ENCODE data around the gene POLR3H. TPM values are rescaled to one million over a fixed set of nuclear protein-coding genes. Genes with fewer than 3 reads are reported as not detected.

Gene POLR3H
- total RNA-seq, 1 experiment from 2014 or later: 14.7 TPM

GRCh38 chr22:41534219-41534618 lies 10.1 kb downstream of the POLR3H start:
- H3K36me3 ChIP-seq: peaks cover 21% of the 10 kb centered on the region; the same call in 1 of the 2 replicates
- no peak overlapping the region for H3K4me3 ChIP-seq
- H3K9me3 ChIP-seq (replicated peaks): no peaks in the 10 kb centered on the region
- no peak overlapping the region for H3K27ac ChIP-seq
- H3K4me1 ChIP-seq: no peaks in the 10 kb centered on the region
- no peak for DNase-seq
- no peaks in the 10 kb centered on the region for H3K27me3 ChIP-seq

GRCh38 chr22:41532908-41533825 lies 11.1 kb downstream of the POLR3H start:
- H3K4me1 ChIP-seq: no peaks in the 10 kb centered on the region
- H3K27ac ChIP-seq: no peak overlapping the region
- H3K27me3 ChIP-seq: no peaks in the 10 kb centered on the region
- no peaks in the 10 kb centered on the region for H3K9me3 ChIP-seq (replicated peaks)
- H3K4me3 ChIP-seq: no peak overlapping the region
- DNase-seq: peak; percentile 61 to 68
- H3K36me3 ChIP-seq: peaks cover 25% of the 10 kb centered on the region

- Histone ChIP-seq H3K4me3 (no peak overlapping the region), H3K27ac (no peak overlapping the region), H3K4me1 (no peaks in the 10 kb centered on the region), H3K27me3 (no peaks in the 10 kb centered on the region), H3K9me3 (replicated peaks) (no peaks in the 10 kb centered on the region), H3K36me3 (peaks cover 34% of the 10 kb centered on the region)
- DNase-seq: no peak
Observed at GRCh38 chr22:41531715-41532477, 12.4 kb downstream of the POLR3H start.

- Histone ChIP-seq H3K4me3 (no peak overlapping the region), H3K27ac (no peak overlapping the region), H3K4me1 (no peaks in the 10 kb centered on the region), H3K9me3 (replicated peaks) (no peaks in the 10 kb centered on the region), H3K27me3 (no peaks in the 10 kb centered on the region), H3K36me3 (peaks cover 34% of the 10 kb centered on the region)
- DNase-seq: no peak
Observed at GRCh38 chr22:41530890-41531714, 13.2 kb downstream of the POLR3H start.

GRCh38 chr22:41528938-41529561 lies 15.2 kb downstream of the POLR3H start:
- Histone ChIP-seq H3K27ac (no peak overlapping the region), H3K27me3 (no peaks in the 10 kb centered on the region), H3K4me3 (no peak overlapping the region), H3K9me3 (replicated peaks) (no peaks in the 10 kb centered on the region), H3K36me3 (peaks cover 40% of the 10 kb centered on the region), H3K4me1 (no peaks in the 10 kb centered on the region; the same call in 1 of the 2 replicates)
- no peak for DNase-seq

- Histone ChIP-seq H3K9me3 (replicated peaks) (no peaks in the 10 kb centered on the region), H3K27ac (no peak overlapping the region), H3K27me3 (no peaks in the 10 kb centered on the region), H3K4me3 (no peak overlapping the region), H3K4me1 (peaks cover 6% of the 10 kb centered on the region; the same call in 1 of the 2 replicates), H3K36me3 (peaks cover 38% of the 10 kb centered on the region)
- DNase-seq: no peak
Observed at GRCh38 chr22:41528132-41528766, 16.0 kb downstream of the POLR3H start.

GRCh38 chr22:41526830-41527799 lies 17.2 kb downstream of the POLR3H start:
- Histone ChIP-seq H3K4me1 (peaks cover 6% of the 10 kb centered on the region; the same call in 1 of the 2 replicates), H3K27ac (no peak overlapping the region), H3K36me3 (peaks cover 30% of the 10 kb centered on the region), H3K9me3 (replicated peaks) (no peaks in the 10 kb centered on the region), H3K4me3 (no peak overlapping the region), H3K27me3 (no peaks in the 10 kb centered on the region)
- DNase-seq: peak; percentile 30 to 51

- H3K9me3 ChIP-seq (replicated peaks): no peaks in the 10 kb centered on the region
- no peak overlapping the region for H3K27ac ChIP-seq
- peaks cover 26% of the 10 kb centered on the region for H3K36me3 ChIP-seq
- H3K27me3 ChIP-seq: no peaks in the 10 kb centered on the region
- DNase-seq: no peak
- H3K4me1 ChIP-seq: peaks cover 6% of the 10 kb centered on the region; the same call in 1 of the 2 replicates
- H3K4me3 ChIP-seq: no peak overlapping the region
Observed at GRCh38 chr22:41526226-41526829, 17.9 kb downstream of the POLR3H start.

- peaks cover 26% of the 10 kb centered on the region for H3K36me3 ChIP-seq
- no peak for DNase-seq
- no peaks in the 10 kb centered on the region for H3K9me3 ChIP-seq (replicated peaks)
- H3K27ac ChIP-seq: no peak overlapping the region
- no peak overlapping the region for H3K4me3 ChIP-seq
- H3K27me3 ChIP-seq: no peaks in the 10 kb centered on the region
- peaks cover 6% of the 10 kb centered on the region; the same call in 1 of the 2 replicates for H3K4me1 ChIP-seq
Observed at GRCh38 chr22:41525450-41526225, 18.6 kb downstream of the POLR3H start.

GRCh38 chr22:41524809-41525449 lies 19.3 kb downstream of the POLR3H start:
- Histone ChIP-seq H3K27ac (no peak overlapping the region), H3K36me3 (peaks cover 23% of the 10 kb centered on the region), H3K9me3 (replicated peaks) (no peaks in the 10 kb centered on the region), H3K4me3 (no peak overlapping the region), H3K27me3 (no peaks in the 10 kb centered on the region), H3K4me1 (peaks cover 6% of the 10 kb centered on the region; the same call in 1 of the 2 replicates)
- no peak for DNase-seq

GRCh38 chr22:41524251-41524661 lies 20.0 kb downstream of the POLR3H start:
- no peak for DNase-seq
- no peak overlapping the region for H3K27ac ChIP-seq
- H3K4me1 ChIP-seq: peaks cover 6% of the 10 kb centered on the region; the same call in 1 of the 2 replicates
- H3K4me3 ChIP-seq: no peak overlapping the region
- H3K36me3 ChIP-seq: peaks cover 23% of the 10 kb centered on the region
- no peaks in the 10 kb centered on the region for H3K27me3 ChIP-seq
- H3K9me3 ChIP-seq (replicated peaks): no peaks in the 10 kb centered on the region

Measured in SJCRH30 (cell line).